Neural cell (in vitro differentiated cells): ENCODE measurements around the gene ZFP36. TPM values are rescaled to one million over a fixed set of nuclear protein-coding genes. Genes with fewer than 3 reads are reported as not detected.

ENCODE experiments used
- polyA plus RNA-seq: library from polyadenylated mRNA; depleted of rRNA; stranded (reverse); fragments of >200 nt; gene quantifications from 2 replicates; pipeline ENCODE4 v1.2.3, GENCODE V29; 2014
- small RNA-seq, 3 experiments: library from RNA; depleted of rRNA; stranded (forward); fragments of <200 nt; gene quantifications; one replicate each; pipeline ENCODE3, GENCODE V24; 2012

ZFP36 gene
- polyA plus RNA-seq, 1 donor from 2014 or later, result not detected

Small RNA genes within 50 kb of the gene (small RNA-seq; reads per million reads assigned to genes)
- 0 reads per million in 3 experiments for gene MIR4530
- 0 to 0.08 (median 0) reads per million in 3 experiments for gene RN7SL566P

Other genes starting within 250 kb of the ZFP36 start
- not detected in 2 replicates for gene NCCRP1, start 209.9 kb upstream of the ZFP36 start, polyA plus RNA-seq
- not detected in 2 replicates for gene SYCN, start 202.6 kb upstream of the ZFP36 start, polyA plus RNA-seq
- not detected in 2 replicates for gene IFNL3, start 161.8 kb upstream of the ZFP36 start, polyA plus RNA-seq
- gene IFNL4, start 158.0 kb upstream of the ZFP36 start, polyA plus RNA-seq, result not detected in 2 replicates
- not detected in 2 replicates for gene IFNL2, start 138.5 kb upstream of the ZFP36 start, polyA plus RNA-seq
- gene IFNL1, start 110.4 kb upstream of the ZFP36 start, polyA plus RNA-seq, result not detected in 2 replicates
- gene LRFN1, start 86.0 kb upstream of the ZFP36 start, polyA plus RNA-seq, result 1.9 and 2.2 TPM in 2 replicates
- gene GMFG, start 70.8 kb upstream of the ZFP36 start, polyA plus RNA-seq, result 0.35 TPM in 1 of 2 replicates, not detected in the other
- 17.9 and 19.3 TPM in 2 replicates for gene SAMD4B, start 64.4 kb upstream of the ZFP36 start, polyA plus RNA-seq
- 37.3 and 67.2 TPM in 2 replicates for gene PAF1, start 15.7 kb upstream of the ZFP36 start, polyA plus RNA-seq
- gene MED29, start 15.5 kb upstream of the ZFP36 start, polyA plus RNA-seq, result 39.5 and 52.1 TPM in 2 replicates
- 14.3 and 23.2 TPM in 2 replicates for gene PLEKHG2, start 5.8 kb downstream of the ZFP36 start, polyA plus RNA-seq
- gene RPS16, start 29.1 kb downstream of the ZFP36 start, polyA plus RNA-seq, result 22.6 and 31.0 TPM in 2 replicates
- gene SUPT5H, start 38.7 kb downstream of the ZFP36 start, polyA plus RNA-seq, result 90.7 and 92.5 TPM in 2 replicates
- gene TIMM50, start 74.0 kb downstream of the ZFP36 start, polyA plus RNA-seq, result 64.1 and 66.2 TPM in 2 replicates
- gene DLL3, start 92.1 kb downstream of the ZFP36 start, polyA plus RNA-seq, result 34.4 and 35.5 TPM in 2 replicates
- 1.3 TPM in 1 of 2 replicates, not detected in the other for gene SELENOV, start 108.3 kb downstream of the ZFP36 start, polyA plus RNA-seq
- gene EID2B, start 126.0 kb downstream of the ZFP36 start, polyA plus RNA-seq, result 32.6 and 36.5 TPM in 2 replicates
- 45.4 and 47.4 TPM in 2 replicates for gene EID2, start 133.3 kb downstream of the ZFP36 start, polyA plus RNA-seq
- gene LGALS13, start 195.7 kb downstream of the ZFP36 start, polyA plus RNA-seq, result not detected in 2 replicates
- not detected in 2 replicates for gene LGALS16, start 249.1 kb downstream of the ZFP36 start, polyA plus RNA-seq